Activated CD8-positive, alpha-beta memory T cell treated with anti-CD3 and anti-CD28 coated beads for 36 hours (primary cell): ENCODE measurements around the gene ERFL. TPM values are rescaled to one million over a fixed set of nuclear protein-coding genes. Genes with fewer than 3 reads are reported as not detected.

Experiments
- CTCF ChIA-PET: fragments of 350-600 bp; sonication (Branson Sonifier 250); formaldehyde crosslinking; loops from one replicate; lab custom pipeline; 2021; ENCODE audit warnings: antibody characterized with exemption; lab: Charles Lee
- POLR2A ChIA-PET: fragments of 350-600 bp; sonication (Branson Sonifier 250); formaldehyde crosslinking; loops from one replicate; lab custom pipeline; 2021; ENCODE audit warnings: antibody characterized with exemption; lab: Charles Lee
- total RNA-seq, 2 experiments: library from RNA; stranded (reverse); gene quantifications; one replicate each; pipeline ENCODE4 v1.2.3, GENCODE V29; 2021

Gene ERFL
- total RNA-seq, 2 experiments from 2014 or later: 1.1 to 1.3 TPM

GRCh38 chr19:41879080-41879479 lies 49.2 kb downstream of the ERFL start:
- POLR2A ChIA-PET: no interaction called here

GRCh38 chr19:41877916-41878905 lies 50.0 kb downstream of the ERFL start:
- POLR2A ChIA-PET: no interaction called here
- CTCF ChIA-PET: interaction anchor here (1.0 to 1.5 kb wide), 2 partner anchors 9 to 68 kb away, joined by 3 to 6 read pairs; no protein-coding TSS in a partner anchor

More at GRCh38 chr19:41879080-41879479, 49.2 kb downstream of the ERFL start:
- CTCF ChIA-PET: no interaction called here

GRCh38 chr19:41876847-41877832 lies 51.1 kb downstream of the ERFL start, which contains the start of gene CD79A:
Gene CD79A (plus strand): TSS chr19:41877279. CDS start chr19:41877305, 26 bp downstream.
- POLR2A ChIA-PET: interaction anchor here (0.5 to 1.1 kb wide), 3 partner anchors 11 to 14 kb away, joined by 3 to 14 read pairs (median 3); no protein-coding TSS in a partner anchor
- CTCF ChIA-PET: interaction anchor here (1.0 to 1.6 kb wide), 5 partner anchors 10 to 80 kb away, joined by 3 to 8 read pairs (median 3); partner anchors contain the start of gene RPS19

GRCh38 chr19:41875973-41876372 lies 52.3 kb downstream of the ERFL start:
- ChIA-PET POLR2A (interaction anchor here (0.6 to 1.1 kb wide), 7 partner anchors 8 to 153 kb away, joined by 3 to 14 read pairs (median 6); no protein-coding TSS in a partner anchor), CTCF (interaction anchor here (0.6 to 1.6 kb wide), 11 partner anchors 10 to 83 kb away, joined by 3 to 8 read pairs (median 3); partner anchors contain the start of genes RABAC1 and RPS19)

GRCh38 chr19:41872775-41873647 lies 55.2 kb downstream of the ERFL start:
- POLR2A ChIA-PET: interaction anchor here (0.6 to 6.7 kb wide), 10 partner anchors 9 to 85 kb away, joined by 3 to 62 read pairs (median 4); partner anchors contain the start of gene RPS19
- CTCF ChIA-PET: interaction anchor here (0.6 to 6.0 kb wide), 19 partner anchors 8 to 120 kb away, joined by 3 to 36 read pairs (median 8); partner anchors contain the start of genes ARHGEF1 and RPS19

GRCh38 chr19:41872384-41872774 lies 55.9 kb downstream of the ERFL start:
- ChIA-PET CTCF (interaction anchor here (0.7 to 6.0 kb wide), 14 partner anchors 8 to 85 kb away, joined by 3 to 36 read pairs (median 10); partner anchors contain the start of genes ARHGEF1 and RPS19), POLR2A (interaction anchor here (1.2 to 6.7 kb wide), 4 partner anchors 10 to 73 kb away, joined by 4 to 62 read pairs (median 18); partner anchors contain the start of gene RPS19)

GRCh38 chr19:41871573-41872383 lies 56.5 kb downstream of the ERFL start:
- ChIA-PET POLR2A (interaction anchor here (0.6 to 6.7 kb wide), 8 partner anchors 9 to 79 kb away, joined by 4 to 62 read pairs (median 6); partner anchors contain the start of gene RPS19), CTCF (interaction anchor here (0.9 to 6.0 kb wide), 8 partner anchors 10 to 85 kb away, joined by 4 to 36 read pairs (median 17); partner anchors contain the start of gene RPS19)

- POLR2A ChIA-PET: interaction anchor here (0.6 to 6.7 kb wide), 5 partner anchors 10 to 75 kb away, joined by 3 to 62 read pairs (median 6); partner anchors contain the start of gene RPS19
Measured at GRCh38 chr19:41870401-41870873, 57.8 kb downstream of the ERFL start.

GRCh38 chr19:41869374-41869955 lies 58.8 kb downstream of the ERFL start:
- POLR2A ChIA-PET: interaction anchor here (6.7 kb wide), 1 partner anchor 9 kb away, joined by 62 read pairs; the partner anchor contains the start of gene RPS19
- CTCF ChIA-PET: interaction anchor here (1.2 to 6.0 kb wide), 4 partner anchors 9 to 82 kb away, joined by 3 to 36 read pairs (median 16); partner anchors contain the start of gene RPS19

More at GRCh38 chr19:41870401-41870873, 57.8 kb downstream of the ERFL start:
- CTCF ChIA-PET: interaction anchor here (0.5 to 6.0 kb wide), 11 partner anchors 10 to 422 kb away, joined by 3 to 36 read pairs (median 4); partner anchors contain the start of genes ARHGEF1 and RPS19

- ChIA-PET CTCF (interaction anchor here (0.6 to 1.6 kb wide), 4 partner anchors 9 to 94 kb away, joined by 3 to 6 read pairs (median 4); partner anchors contain the start of gene RPS19), POLR2A (interaction anchor here (0.6 to 6.7 kb wide), 3 partner anchors 9 to 18 kb away, joined by 3 to 62 read pairs (median 18); partner anchors contain the start of gene RPS19)
Measured at GRCh38 chr19:41868989-41869300, 59.3 kb downstream of the ERFL start.

GRCh38 chr19:41868120-41868988 lies 59.9 kb downstream of the ERFL start:
- ChIA-PET CTCF (interaction anchor here (0.5 to 1.6 kb wide), 5 partner anchors 8 to 95 kb away, joined by 3 to 6 read pairs (median 4); partner anchors contain the start of gene RPS19), POLR2A (interaction anchor here (0.6 to 6.7 kb wide), 3 partner anchors 8 to 19 kb away, joined by 3 to 62 read pairs (median 18); partner anchors contain the start of gene RPS19)

- POLR2A ChIA-PET: interaction anchor here (1.2 to 2.5 kb wide), 2 partner anchors 10 to 20 kb away, joined by 14 to 20 read pairs; no protein-coding TSS in a partner anchor
- CTCF ChIA-PET: interaction anchor here (1.2 to 2.0 kb wide), 2 partner anchors 19 to 92 kb away, joined by 3 to 5 read pairs; partner anchors contain the start of gene RABAC1
Measured at GRCh38 chr19:41866284-41866683, 62.0 kb downstream of the ERFL start.

- POLR2A ChIA-PET: interaction anchor here (0.6 to 2.3 kb wide), 5 partner anchors 11 to 533 kb away, joined by 4 to 8 read pairs (median 6); no protein-coding TSS in a partner anchor
- CTCF ChIA-PET: interaction anchor here (1.3 to 1.6 kb wide), 4 partner anchors 9 to 92 kb away, joined by 3 to 9 read pairs (median 4); no protein-coding TSS in a partner anchor
Measured at GRCh38 chr19:41864374-41864773, 63.9 kb downstream of the ERFL start.
